HG03139 (cell line): ENCODE results near the gene ZBED4.

Experiments
- ATAC-seq: cut with Tn5 transposase; IDR thresholded peaks from one replicate; pipeline ENCODE4 v1.9.1; 2021; ENCODE audit not compliant: unreplicated experiment

The ZBED4 gene

GRCh38 chr22:49896201-49896600 is 42.6 kb downstream of the ZBED4 start:
- ATAC-seq: no peak

DNA sequence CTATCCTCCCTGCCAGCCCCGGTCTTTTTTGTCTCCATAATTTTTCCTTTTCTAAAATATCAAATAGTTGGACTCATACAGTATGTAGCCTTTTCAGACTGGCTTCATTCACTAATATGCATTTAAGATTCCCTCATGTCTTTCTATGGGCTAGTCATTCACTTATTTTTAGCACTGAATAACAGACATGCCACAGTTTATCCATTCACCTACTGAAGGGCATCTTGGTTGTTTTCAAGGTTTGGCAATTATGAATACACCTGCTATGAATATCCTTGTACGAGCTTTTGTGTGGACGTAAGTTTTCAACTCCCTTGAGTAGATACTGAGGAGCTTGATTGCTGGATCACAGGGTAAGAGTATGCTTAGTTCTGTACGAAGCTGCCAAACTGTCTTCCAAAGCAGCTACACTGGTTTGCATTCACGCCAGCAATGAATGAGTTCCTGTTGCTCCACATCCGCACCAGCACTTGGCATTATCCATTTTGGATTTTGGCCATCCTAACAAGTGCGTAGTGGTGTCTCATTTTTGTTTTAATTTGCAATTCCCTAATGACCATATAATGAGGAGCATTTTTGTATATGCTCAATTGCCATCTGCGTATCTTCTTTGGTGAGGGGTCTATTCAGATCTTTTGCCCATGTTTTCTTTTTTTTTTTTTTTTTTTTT is 43.5 kb downstream of the ZBED4 start:
- ATAC-seq: no peak

DNA sequence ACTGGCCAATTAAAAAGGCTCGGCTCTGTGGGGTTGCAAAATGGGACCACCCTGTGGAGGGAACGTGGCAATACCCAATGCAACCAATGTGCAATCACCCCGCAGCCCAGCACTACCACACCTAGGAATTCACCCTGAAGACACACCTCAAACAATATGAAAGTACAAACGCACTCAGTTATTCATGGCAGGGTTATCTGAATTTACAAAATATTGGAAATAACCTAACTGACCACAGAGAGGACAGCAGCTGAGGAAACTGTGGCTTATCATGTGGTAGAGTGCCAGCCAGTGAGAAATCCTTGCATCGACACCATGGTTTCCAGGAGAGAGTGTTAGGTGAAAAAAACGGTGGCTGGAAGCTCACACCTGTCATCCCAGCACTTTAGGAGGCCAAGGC is 45.9 kb downstream of the ZBED4 start:
- ATAC-seq: no peak

- ATAC-seq: no peak
Observed at GRCh38 chr22:49900441-49901230, 47.0 kb downstream of the ZBED4 start.

- ATAC-seq: no peak
Observed at GRCh38 chr22:49901457-49901856, 47.8 kb downstream of the ZBED4 start.

DNA sequence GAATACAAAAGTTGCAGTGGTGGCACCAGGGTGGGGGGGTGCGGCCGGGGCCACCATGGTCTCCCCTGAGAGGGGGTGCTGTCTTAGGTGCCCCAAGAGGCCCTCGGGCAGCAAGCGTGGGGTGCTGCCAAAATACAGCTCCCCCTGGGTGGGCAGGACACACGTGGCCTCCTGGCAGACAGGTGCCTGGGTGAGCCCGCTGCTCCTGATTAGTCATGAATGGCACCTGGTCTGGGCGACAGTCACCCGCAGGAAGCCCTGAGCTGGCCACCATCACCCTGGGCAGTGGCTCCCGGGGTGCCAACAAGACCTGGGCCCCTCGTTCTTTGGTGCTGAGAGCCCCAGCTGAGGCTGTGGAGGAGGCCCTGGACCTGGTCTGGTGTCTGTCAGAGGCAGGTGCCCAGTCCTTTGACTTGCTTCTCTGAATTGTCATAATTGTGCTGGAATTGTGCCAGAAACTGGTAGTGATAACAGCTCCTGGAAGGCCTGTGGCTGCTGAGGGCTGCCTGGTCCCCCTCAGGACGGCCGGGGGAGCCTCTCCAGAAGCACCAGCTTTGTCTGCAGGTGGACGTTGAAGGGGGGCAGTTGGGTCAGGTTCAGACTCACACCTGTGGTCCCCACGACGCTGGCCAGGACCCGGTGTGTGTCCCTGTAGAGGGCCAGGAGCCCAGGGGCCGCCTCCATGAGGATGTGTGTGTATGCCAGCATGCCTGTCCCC is 49.8 kb downstream of the ZBED4 start:
- ATAC-seq: no peak

DNA sequence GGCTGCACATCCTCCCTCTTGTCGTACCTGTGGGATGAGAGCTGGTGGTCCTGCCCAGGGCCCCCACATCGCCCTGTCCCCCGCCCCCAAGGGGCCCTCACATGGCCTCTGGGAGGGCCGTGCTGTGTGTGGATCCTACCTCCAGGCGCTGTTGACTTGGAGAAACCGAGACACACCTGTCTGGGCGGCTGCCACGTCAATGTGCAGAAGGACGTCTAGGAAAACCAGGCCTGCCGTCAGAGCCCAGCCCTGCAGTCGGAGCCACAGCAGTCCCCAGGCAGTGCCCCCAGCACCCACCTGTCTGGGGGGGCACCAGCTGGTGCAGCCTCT is 50.4 kb downstream of the ZBED4 start:
- no peak for ATAC-seq

DNA sequence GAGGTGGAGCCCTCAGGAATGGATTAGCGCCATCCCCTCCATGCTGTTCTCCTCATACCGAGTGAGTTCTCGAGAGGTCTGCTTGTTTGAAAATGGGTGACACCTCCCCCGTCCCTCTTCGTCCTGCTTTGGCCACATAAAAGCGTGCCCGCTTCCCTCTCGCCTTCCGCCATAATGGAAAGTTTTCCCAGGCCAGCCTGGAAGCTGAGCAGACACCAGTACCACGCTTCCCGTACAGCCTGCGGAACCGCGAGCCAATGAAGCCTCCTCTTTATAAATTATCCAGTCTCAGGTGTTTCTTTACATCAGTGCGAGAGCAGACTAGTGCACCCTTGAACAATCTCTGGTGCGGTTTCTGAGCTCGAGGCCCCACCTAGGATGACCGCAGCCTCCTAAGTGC is 51.8 kb downstream of the ZBED4 start:
- ATAC-seq: no peak

GRCh38 chr22:49906071-49906798 is 52.6 kb downstream of the ZBED4 start:
- ATAC-seq: no peak

DNA sequence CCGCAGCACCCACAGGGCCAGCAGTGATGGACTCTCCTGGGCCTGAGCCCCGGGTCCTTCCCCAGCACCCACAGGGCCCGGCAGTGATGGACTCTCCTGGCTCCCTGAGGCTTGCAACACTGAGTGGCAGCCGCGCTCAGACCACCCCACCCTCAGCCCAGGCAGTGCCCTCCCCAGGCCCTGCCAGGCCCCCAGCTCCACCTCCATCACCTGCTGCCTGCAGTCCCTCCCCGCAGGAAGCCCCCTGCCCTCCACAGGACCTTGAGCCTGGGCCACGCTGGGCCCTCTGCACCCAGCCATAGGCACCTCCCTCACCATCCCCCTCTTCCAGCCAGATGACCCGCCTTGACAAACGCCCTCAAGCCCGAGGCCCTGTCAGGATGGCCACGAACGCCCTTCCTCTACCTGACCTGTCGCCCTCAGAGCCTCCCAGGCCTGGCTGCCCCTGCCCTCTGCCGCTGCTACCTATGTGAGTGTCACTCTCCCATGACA is 53.2 kb downstream of the ZBED4 start:
- ATAC-seq: no peak

DNA sequence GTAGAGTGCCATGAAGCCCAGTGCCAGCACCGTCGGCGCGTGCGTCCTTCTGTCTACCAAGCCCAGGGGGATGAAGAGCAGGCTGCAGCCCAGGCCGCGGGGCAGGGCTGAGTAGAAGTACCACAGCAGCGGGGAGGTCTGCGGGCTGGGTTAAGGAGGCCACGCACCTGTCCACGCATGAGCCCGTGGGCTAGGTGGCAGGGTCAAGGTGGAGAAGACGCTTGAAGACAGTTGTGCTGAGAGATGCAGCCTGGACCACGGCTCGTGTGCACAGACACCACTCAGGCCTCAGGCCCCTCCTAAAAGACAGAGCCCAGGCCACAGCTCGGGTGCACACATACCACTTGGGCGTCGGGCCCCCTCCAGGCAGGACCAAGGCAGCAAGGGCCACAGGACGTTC is 54.2 kb downstream of the ZBED4 start:
- ATAC-seq: no peak

GRCh38 chr22:49909476-49910205 is 56.0 kb downstream of the ZBED4 start:
- no peak for ATAC-seq

DNA sequence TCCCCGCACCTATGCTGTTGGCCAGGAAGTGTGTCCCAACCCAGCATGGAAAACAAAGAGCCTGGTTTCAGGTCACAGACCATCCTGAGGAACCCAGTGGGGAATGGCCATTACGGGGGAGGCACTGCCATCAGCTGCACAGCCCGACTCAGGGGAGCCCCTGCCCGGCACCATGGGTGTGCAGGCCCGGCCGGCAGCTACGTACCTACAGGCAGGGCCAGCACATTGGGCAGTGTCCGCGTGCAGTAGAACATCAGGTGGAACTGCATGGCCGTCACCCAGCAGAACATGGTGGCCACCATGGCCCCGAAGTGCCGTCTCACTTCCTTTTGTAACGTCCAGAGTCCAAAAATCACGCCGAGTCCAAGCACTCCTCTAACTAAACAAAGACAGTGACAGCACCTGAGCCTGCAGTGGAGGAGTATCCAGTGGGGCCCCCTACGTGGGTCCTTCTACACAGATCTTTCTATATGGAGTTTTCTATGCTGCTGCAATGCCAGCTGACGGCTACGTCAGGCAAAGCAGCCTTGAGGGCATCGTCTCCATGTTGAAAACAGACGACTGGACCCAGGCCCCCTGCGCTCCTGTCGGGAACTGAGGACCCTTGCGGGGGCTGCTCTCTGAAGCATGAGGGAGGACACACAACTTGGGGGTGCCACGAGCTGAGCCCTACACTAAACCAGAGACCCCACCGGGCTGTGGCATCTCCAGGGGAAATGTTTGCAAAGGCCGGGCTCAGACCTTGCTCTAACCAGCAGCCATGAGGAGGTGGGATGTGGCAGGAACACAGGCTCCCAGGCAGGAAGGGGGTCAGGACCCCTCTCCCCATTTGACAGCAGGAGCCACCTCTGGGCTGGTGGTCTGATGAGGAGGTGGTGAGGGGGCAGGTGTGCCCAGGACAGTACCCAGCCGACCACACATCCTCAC is 56.8 kb downstream of the ZBED4 start:
- no peak for ATAC-seq

DNA sequence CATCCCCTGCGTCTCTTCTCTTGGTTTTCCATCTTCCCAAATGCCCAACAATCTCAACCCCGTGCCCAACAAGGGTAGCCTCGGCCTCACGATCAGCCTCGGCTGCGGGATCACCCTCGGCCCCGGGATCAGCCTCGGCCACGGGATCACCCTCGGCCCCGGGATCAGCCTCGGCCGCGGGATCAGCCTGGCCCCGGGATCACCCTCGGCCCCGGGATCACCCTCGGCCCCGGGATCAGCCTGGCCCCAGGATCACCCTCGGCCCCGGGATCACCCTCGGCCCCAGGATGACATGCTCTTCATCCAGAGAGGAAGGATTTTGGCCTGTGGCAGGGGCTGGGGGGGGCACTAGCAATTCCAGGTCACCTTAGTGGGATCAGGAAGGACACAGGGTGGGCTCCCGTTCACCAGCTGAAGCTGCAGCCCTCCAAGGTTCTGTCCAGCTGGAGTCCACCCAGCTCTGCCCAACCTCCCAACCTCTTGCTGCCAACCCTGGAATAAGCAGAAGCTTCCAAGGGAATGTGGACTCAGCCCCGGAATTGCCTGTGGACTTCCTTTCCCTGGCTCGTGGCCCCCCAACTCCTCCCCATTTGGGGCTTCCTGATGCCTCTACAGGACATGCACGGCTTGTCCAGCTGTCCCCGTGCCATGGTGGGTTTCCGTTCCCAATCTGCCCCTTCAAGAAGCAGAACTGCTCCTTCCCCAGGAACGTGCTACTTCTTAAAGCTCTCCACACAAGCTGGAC is 58.4 kb downstream of the ZBED4 start:
- ATAC-seq: no peak

GRCh38 chr22:49913026-49913425 is 59.4 kb downstream of the ZBED4 start:
- no peak for ATAC-seq

DNA sequence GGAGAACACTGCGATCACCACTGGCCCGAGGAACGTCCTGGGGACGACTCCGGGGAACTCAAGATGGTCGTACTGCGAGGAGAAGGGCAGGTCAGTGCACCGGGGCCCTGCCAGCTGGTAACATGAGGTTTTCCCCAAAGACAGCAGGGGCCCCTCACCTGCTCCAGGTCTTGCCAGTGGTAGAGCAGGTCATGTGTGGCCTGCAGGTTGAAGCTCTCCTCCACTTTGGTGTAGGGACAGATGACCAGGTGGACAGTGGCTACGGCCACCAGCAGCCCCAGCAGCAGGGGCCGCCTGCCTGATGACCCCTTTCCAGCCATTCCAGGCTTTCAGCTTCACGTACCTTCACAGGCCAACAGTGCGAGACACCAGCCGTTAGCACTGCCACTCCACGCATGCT is 59.8 kb downstream of the ZBED4 start:
- ATAC-seq: no peak

DNA sequence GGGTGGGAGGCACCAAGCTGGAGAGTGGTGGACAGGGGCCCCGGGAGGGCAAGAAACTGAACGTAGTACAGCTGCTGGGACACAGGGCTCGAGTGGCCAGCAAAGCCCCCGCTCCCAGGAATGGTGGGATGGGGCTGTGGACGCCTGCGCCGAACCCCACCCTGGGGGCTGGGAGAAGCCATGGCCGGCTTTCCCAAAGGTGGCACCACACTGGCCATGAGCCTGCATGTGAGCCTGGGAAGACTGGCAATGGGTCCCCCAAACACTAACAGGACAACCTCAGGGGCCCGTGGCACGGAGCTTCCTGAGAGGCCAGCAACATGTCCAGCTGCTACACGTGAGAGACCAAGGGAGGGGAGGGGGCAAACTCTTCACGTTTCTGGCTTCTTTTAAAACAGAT is 60.6 kb downstream of the ZBED4 start:
- no peak for ATAC-seq

- ATAC-seq: no peak
Observed at GRCh38 chr22:49915610-49916009, 62.0 kb downstream of the ZBED4 start.

GRCh38 chr22:49916831-49917230 is 63.2 kb downstream of the ZBED4 start:
- ATAC-seq: no peak
